GM19193 (cell line): ENCODE measurements around the gene OMP.

ENCODE experiments used
- POLR2A ChIP-seq: IDR thresholded peaks from 4 replicates; pipeline ENCODE4 v1.6.1; 2011; ENCODE audit not compliant: insufficient read depth, insufficient read length; ENCODE audit errors: extremely low read depth

OMP gene

GRCh38 chr11:77119531-77119936 is 16.9 kb downstream of the OMP start:
- no peak for TF ChIP-seq POLR2A

GRCh38 chr11:77120571-77120970 is 17.9 kb downstream of the OMP start:
- no peak for TF ChIP-seq POLR2A

GRCh38 chr11:77121096-77121640 is 18.5 kb downstream of the OMP start:
- TF ChIP-seq POLR2A, result no peak

GRCh38 chr11:77121876-77122575 is 19.4 kb downstream of the OMP start:
- TF ChIP-seq POLR2A, result no peak

GRCh38 chr11:77122576-77123212 is 20.1 kb downstream of the OMP start:
- no peak for TF ChIP-seq POLR2A

- TF ChIP-seq POLR2A, result no peak
Observed at GRCh38 chr11:77123591-77123990, 21.0 kb downstream of the OMP start.

- TF ChIP-seq POLR2A, result no peak
Observed at GRCh38 chr11:77124041-77124440, 21.4 kb downstream of the OMP start.

- no peak for TF ChIP-seq POLR2A
Observed at GRCh38 chr11:77124488-77124887, 21.8 kb downstream of the OMP start.

GRCh38 chr11:77125191-77125590 is 22.6 kb downstream of the OMP start:
- TF ChIP-seq POLR2A, result no peak

GRCh38 chr11:77125695-77126094 is 23.1 kb downstream of the OMP start:
- no peak for TF ChIP-seq POLR2A

GRCh38 chr11:77126156-77126775 is 23.6 kb downstream of the OMP start:
- no peak for TF ChIP-seq POLR2A

GRCh38 chr11:77126861-77127234 is 24.2 kb downstream of the OMP start:
- no peak for TF ChIP-seq POLR2A

- TF ChIP-seq POLR2A, result no peak
Observed at GRCh38 chr11:77127235-77127911, 24.7 kb downstream of the OMP start.

- no peak for TF ChIP-seq POLR2A
Observed at GRCh38 chr11:77127920-77128691, 25.5 kb downstream of the OMP start, which contains the start of gene MYO7A. Gene MYO7A (plus strand): TSS chr11:77128246. CDS start chr11:77130635, 2,389 bp downstream.
